MM.1S (cell line): ENCODE measurements around the gene FXYD3.

ENCODE experiments used
- DNase-seq: peaks from one replicate; pipeline ENCODE4 v3.0.0-alpha.2; 2015
- H2AFZ ChIP-seq: fragments of 300-600 bp; sonication (generic); 2 replicates; pipeline ENCODE4 v1.6.0; 2016; ENCODE audit warnings: antibody characterized with exemption, low read length
- H3F3A ChIP-seq: fragments of 300-600 bp; sonication (generic); 2 replicates; pipeline ENCODE4 v1.6.1; 2016; ENCODE audit warnings: mild to moderate bottlenecking, antibody characterized with exemption, low read length, moderate library complexity, mixed read lengths; ENCODE audit not compliant: insufficient read depth
- H3K27ac ChIP-seq: fragments of 300-600 bp; sonication (generic); 2 replicates; pipeline ENCODE4 v1.5.1; 2016; ENCODE audit warnings: mild to moderate bottlenecking, low read length
- H3K27me3 ChIP-seq: fragments of 300-600 bp; sonication (generic); replicated peaks from 2 replicates; pipeline ENCODE4 v1.6.0; 2016; ENCODE audit warnings: low read length; ENCODE audit not compliant: insufficient read depth
- H3K36me3 ChIP-seq: fragments of 300-600 bp; sonication (generic); replicated peaks from 2 replicates; pipeline ENCODE4 v1.6.1; 2016; ENCODE audit warnings: mild to moderate bottlenecking, low read length, mixed read lengths; ENCODE audit not compliant: insufficient read depth
- H3K4me1 ChIP-seq: fragments of 300-600 bp; sonication (generic); 2 replicates; pipeline ENCODE4 v1.6.1; 2016; ENCODE audit warnings: low read length, mixed read lengths
- H3K4me2 ChIP-seq: fragments of 300-600 bp; sonication (generic); 2 replicates; pipeline ENCODE4 v1.6.0; 2016; ENCODE audit warnings: low read depth, low read length
- H3K4me3 ChIP-seq: fragments of 300-600 bp; sonication (generic); 2 replicates; pipeline ENCODE4 v1.5.1; 2016; ENCODE audit warnings: low read length, mixed read lengths
- H3K79me2 ChIP-seq: fragments of 300-600 bp; sonication (generic); 2 replicates; pipeline ENCODE4 v1.6.1; 2016; ENCODE audit warnings: mixed run types, low read length, mixed read lengths
- H3K9ac ChIP-seq: fragments of 300-600 bp; sonication (generic); 2 replicates; pipeline ENCODE4 v1.6.1; 2016; ENCODE audit warnings: low read length, mixed read lengths
- H3K9me2 ChIP-seq: fragments of 300-600 bp; sonication (generic); replicated peaks from 2 replicates; pipeline ENCODE4 v1.6.1; 2016; ENCODE audit warnings: mild to moderate bottlenecking, low read length, mixed read lengths; ENCODE audit not compliant: insufficient read depth
- H3K9me3 ChIP-seq: fragments of 300-600 bp; sonication (generic); replicated peaks from 2 replicates; pipeline ENCODE4 v1.6.1; 2016; ENCODE audit warnings: mild to moderate bottlenecking, low read length, mixed read lengths; ENCODE audit not compliant: insufficient read depth
- H4K20me1 ChIP-seq: fragments of 300-600 bp; sonication (generic); 2 replicates; pipeline ENCODE4 v1.6.1; 2016; ENCODE audit warnings: mild to moderate bottlenecking, low read length, moderate library complexity, mixed read lengths; ENCODE audit not compliant: insufficient read depth
- EZH2 ChIP-seq: fragments of 300-600 bp; sonication (generic); optimal IDR thresholded peaks from 2 replicates; pipeline ENCODE3; 2017; ENCODE audit warnings: low read depth, mild to moderate bottlenecking, antibody characterized with exemption, low read length, mixed read lengths
- EZH2phosphoT487 ChIP-seq: fragments of 300-600 bp; sonication (generic); IDR thresholded peaks from 2 replicates; pipeline ENCODE4 v1.6.1; 2018; ENCODE audit warnings: antibody characterized with exemption, low read length
- TF ChIP-seq, protein P1 (sequence below): fragments of 300-600 bp; sonication (generic); IDR thresholded peaks from 2 replicates; pipeline ENCODE4 v1.5.1; 2016; ENCODE audit warnings: antibody characterized with exemption, low read length, mixed read lengths

The FXYD3 gene

DNA sequence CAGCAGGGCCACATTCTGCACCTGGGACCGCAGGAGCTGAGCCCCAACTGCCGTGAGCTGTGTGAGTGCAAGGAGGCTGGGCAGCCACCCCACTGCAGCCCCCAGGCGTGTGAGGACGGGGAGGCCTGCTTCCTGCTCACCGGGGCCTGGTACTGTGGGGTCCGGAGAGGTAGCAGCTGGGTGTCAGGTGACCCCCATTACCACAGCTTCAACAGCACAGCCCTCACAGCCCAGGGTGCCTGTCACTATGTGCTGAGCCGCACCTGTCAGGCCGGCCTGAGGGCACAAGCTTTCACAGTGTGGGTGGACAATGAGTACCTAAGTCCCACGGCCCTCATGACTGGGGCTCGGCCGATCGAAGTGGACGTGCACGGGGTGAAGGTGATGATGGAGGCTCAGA is 35.8 kb upstream of the FXYD3 start:
- no peak overlapping the region for H3K27ac ChIP-seq
- no peak for TF ChIP-seq EZH2phosphoT487
- H3K27me3 ChIP-seq = peaks cover 74% of the 10 kb centered on the region
- no peak overlapping the region for H3K4me2 ChIP-seq
- H3K4me3 ChIP-seq = no peak overlapping the region
- no peaks in the 10 kb centered on the region for H3K79me2 ChIP-seq
- H4K20me1 ChIP-seq = no peaks in the 10 kb centered on the region
- H3K9me3 ChIP-seq = no peaks in the 10 kb centered on the region
- H3K36me3 ChIP-seq = no peaks in the 10 kb centered on the region
- no peaks in the 10 kb centered on the region for H3F3A ChIP-seq
- no peak for DNase-seq
- H3K4me1 ChIP-seq = no peaks in the 10 kb centered on the region
- H2AFZ ChIP-seq = no peak overlapping the region
- H3K9me2 ChIP-seq = no peaks in the 10 kb centered on the region
- H3K9ac ChIP-seq = no peak overlapping the region

DNA sequence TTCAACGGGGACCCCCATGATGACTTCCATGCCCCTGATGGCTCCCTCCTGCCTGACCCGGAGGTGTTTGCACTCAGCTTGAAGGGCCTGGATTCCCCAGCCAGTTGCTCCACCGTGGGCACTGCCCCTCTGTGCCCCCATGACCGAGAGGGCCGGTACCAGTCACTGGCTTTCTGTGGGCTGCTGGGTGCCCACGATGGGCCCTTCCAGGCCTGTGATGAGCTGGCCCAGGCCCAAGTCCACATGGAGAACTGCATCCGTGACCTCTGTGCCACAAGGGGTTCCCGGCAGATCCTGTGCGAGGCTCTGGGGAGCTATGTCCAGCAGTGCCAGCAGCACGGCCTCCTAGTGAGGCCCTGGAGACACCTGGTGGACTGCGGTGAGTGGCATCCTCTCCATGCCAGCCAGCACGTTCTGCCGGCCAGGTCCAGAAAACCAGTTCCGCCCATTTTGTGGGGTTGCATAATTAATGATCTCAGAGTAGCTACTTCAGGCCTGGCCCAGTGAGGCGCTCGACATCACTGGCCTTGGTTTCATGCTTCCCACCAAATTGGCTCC is 34.9 kb upstream of the FXYD3 start:
- H3K27ac ChIP-seq = no peak overlapping the region
- H3K4me3 ChIP-seq = no peak overlapping the region
- no peak for DNase-seq

DNA sequence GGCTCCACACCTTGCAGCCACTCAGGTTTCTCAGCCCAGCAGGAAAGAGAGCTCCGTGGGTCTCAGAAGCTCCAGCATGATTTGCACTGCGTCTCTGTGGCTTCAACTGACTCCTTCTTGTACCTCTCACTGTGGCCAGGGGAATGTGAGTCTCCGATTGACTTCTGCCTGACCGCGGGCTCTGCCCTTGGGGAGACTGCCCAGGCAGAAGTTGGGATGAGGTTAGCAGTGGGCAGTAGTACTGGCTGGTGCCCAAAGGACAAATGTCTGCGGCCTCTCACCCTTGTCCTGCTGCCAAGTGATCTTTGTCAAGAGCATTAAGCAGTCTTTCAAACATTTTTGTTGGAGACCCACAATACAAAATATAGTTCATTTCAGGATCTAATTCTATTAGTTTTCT is 34.4 kb upstream of the FXYD3 start:
- Histone ChIP-seq H3K27ac (no peak overlapping the region), H3K9ac (no peak overlapping the region), H4K20me1 (no peaks in the 10 kb centered on the region), H3K9me2 (no peaks in the 10 kb centered on the region), H3K79me2 (no peaks in the 10 kb centered on the region), H3K4me3 (no peak overlapping the region), H3K36me3 (no peaks in the 10 kb centered on the region), H3K4me2 (no peak overlapping the region), H3K27me3 (peaks cover 63% of the 10 kb centered on the region), H3K9me3 (no peaks in the 10 kb centered on the region), H3K4me1 (no peaks in the 10 kb centered on the region), H3F3A (no peaks in the 10 kb centered on the region), H2AFZ (no peak overlapping the region)
- TF ChIP-seq, protein P1, sequence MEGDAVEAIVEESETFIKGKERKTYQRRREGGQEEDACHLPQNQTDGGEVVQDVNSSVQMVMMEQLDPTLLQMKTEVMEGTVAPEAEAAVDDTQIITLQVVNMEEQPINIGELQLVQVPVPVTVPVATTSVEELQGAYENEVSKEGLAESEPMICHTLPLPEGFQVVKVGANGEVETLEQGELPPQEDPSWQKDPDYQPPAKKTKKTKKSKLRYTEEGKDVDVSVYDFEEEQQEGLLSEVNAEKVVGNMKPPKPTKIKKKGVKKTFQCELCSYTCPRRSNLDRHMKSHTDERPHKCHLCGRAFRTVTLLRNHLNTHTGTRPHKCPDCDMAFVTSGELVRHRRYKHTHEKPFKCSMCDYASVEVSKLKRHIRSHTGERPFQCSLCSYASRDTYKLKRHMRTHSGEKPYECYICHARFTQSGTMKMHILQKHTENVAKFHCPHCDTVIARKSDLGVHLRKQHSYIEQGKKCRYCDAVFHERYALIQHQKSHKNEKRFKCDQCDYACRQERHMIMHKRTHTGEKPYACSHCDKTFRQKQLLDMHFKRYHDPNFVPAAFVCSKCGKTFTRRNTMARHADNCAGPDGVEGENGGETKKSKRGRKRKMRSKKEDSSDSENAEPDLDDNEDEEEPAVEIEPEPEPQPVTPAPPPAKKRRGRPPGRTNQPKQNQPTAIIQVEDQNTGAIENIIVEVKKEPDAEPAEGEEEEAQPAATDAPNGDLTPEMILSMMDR = no peak
- TF ChIP-seq EZH2phosphoT487 = no peak
- TF ChIP-seq EZH2 = no peak
- DNase-seq = no peak

More for the DNA sequence above, 34.9 kb upstream of the FXYD3 start:
- H3K79me2 ChIP-seq = no peaks in the 10 kb centered on the region
- no peak overlapping the region for H3K9ac ChIP-seq
- H3F3A ChIP-seq = no peaks in the 10 kb centered on the region
- H2AFZ ChIP-seq = no peak overlapping the region
- no peaks in the 10 kb centered on the region for H3K9me3 ChIP-seq
- H4K20me1 ChIP-seq = no peaks in the 10 kb centered on the region
- H3K36me3 ChIP-seq = no peaks in the 10 kb centered on the region
- H3K27me3 ChIP-seq = peaks cover 66% of the 10 kb centered on the region
- no peak overlapping the region for H3K4me2 ChIP-seq
- no peaks in the 10 kb centered on the region for H3K4me1 ChIP-seq
- H3K9me2 ChIP-seq = no peaks in the 10 kb centered on the region
- TF ChIP-seq EZH2phosphoT487 = no peak
- TF ChIP-seq, protein P1 = no peak

DNA sequence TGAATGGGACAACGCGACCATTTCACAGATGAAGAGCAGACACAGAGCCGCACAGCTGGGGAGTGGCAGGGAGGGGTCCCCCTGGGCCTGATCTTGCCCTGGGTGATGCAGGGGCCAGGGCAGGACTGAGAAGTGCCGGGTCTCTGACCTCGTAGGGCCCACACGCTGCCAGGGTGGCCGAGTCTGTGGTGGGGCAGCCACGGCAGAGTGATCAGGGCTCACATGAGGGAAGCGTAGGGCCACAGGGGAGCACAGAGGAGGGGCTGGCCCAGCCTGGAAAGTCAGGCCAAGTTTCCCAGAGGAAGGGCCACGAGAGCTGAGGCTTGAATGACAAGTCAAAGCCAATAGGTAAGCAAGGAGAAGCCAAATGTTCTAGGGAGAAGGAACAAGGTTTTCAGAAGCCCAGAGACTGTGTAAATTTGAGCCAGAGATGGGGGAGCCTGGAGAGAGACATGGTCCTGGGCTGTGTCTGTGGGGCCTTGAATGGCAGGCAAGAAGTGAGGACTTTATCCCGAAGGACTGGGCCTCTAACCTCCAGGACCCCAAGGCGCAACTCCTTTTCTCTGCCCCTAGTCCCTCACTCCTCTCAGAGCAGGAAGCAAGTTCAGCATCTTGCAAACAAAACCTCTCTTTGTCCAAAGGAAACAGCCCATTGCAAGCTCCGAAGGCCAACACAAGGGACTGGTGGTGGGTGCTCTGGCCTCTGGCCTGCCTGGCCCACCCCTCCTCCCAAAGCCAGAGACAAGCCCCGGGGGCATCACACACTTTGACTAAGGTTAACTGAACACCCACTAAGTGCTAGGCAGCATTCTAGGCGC is 31.7 kb upstream of the FXYD3 start:
- Histone ChIP-seq H3K4me1 (no peaks in the 10 kb centered on the region), H3K36me3 (no peaks in the 10 kb centered on the region), H3K9me2 (no peaks in the 10 kb centered on the region), H3K9ac (no peak overlapping the region), H2AFZ (no peak overlapping the region), H3F3A (no peaks in the 10 kb centered on the region), H3K4me3 (no peak overlapping the region), H3K27ac (no peak overlapping the region), H4K20me1 (no peaks in the 10 kb centered on the region), H3K27me3 (peaks cover 61% of the 10 kb centered on the region), H3K4me2 (no peak overlapping the region), H3K79me2 (no peaks in the 10 kb centered on the region), H3K9me3 (no peaks in the 10 kb centered on the region)
- no peak for DNase-seq
- no peak for TF ChIP-seq EZH2
- no peak for TF ChIP-seq EZH2phosphoT487
- TF ChIP-seq, protein P1 = no peak
